ENCODE results near the gene FRMPD2.

Gene FRMPD2, protein sequence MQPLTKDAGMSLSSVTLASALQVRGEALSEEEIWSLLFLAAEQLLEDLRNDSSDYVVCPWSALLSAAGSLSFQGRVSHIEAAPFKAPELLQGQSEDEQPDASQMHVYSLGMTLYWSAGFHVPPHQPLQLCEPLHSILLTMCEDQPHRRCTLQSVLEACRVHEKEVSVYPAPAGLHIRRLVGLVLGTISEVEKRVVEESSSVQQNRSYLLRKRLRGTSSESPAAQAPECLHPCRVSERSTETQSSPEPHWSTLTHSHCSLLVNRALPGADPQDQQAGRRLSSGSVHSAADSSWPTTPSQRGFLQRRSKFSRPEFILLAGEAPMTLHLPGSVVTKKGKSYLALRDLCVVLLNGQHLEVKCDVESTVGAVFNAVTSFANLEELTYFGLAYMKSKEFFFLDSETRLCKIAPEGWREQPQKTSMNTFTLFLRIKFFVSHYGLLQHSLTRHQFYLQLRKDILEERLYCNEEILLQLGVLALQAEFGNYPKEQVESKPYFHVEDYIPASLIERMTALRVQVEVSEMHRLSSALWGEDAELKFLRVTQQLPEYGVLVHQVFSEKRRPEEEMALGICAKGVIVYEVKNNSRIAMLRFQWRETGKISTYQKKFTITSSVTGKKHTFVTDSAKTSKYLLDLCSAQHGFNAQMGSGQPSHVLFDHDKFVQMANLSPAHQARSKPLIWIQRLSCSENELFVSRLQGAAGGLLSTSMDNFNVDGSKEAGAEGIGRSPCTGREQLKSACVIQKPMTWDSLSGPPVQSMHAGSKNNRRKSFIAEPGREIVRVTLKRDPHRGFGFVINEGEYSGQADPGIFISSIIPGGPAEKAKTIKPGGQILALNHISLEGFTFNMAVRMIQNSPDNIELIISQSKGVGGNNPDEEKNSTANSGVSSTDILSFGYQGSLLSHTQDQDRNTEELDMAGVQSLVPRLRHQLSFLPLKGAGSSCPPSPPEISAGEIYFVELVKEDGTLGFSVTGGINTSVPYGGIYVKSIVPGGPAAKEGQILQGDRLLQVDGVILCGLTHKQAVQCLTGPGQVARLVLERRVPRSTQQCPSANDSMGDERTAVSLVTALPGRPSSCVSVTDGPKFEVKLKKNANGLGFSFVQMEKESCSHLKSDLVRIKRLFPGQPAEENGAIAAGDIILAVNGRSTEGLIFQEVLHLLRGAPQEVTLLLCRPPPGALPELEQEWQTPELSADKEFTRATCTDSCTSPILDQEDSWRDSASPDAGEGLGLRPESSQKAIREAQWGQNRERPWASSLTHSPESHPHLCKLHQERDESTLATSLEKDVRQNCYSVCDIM (N-terminal part only)

DNA sequence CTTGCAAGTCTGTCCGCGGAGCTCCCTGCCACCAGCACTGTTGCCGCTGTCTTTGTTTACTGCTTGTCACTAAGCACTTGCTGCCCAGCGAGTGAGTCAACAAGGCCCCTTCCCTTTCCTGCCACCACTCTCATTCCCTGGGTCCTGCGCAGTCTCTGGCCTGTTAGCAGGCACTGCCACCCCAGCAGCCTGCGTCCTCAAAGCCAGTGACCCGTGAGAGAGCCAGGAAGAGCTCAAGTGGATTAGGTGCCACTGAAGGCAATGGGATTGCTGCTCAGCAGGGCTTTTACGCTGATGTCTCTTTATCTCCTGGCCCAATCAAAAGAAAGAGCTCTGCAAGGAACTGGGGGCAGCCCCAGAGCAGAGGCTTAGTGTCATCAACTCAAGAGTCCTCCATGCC is at the start of gene FRMPD2:
Gene FRMPD2 (minus strand): TSS at position 61 of the 400 bp plus-strand sequence. CDS start 129 bp downstream, outside the sequence.
- DNase-seq (ENCODE audit: low read depth in 2 of 2) = no peak

DNA sequence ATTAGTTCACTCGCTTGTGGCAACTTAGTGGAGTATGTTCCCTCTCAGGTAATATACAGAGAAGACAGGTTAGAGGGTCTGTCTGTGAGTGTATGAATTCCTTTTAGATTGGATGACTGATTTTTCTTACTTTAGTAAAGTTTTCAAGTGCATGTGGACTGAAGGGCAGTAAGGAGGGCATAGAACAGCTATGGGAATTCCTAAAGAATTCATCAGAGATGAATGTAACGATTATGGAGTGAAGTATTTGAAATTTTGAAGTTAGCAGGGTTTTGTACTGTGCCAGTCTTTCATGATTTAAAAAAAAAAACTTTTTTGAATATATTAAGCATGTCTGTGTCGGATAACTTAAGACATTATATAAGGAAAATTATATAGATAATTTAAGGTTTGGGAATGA is 47.5 kb upstream of the FRMPD2 start:
- no peak for DNase-seq (ENCODE audit: low read depth in 2 of 2)

DNA sequence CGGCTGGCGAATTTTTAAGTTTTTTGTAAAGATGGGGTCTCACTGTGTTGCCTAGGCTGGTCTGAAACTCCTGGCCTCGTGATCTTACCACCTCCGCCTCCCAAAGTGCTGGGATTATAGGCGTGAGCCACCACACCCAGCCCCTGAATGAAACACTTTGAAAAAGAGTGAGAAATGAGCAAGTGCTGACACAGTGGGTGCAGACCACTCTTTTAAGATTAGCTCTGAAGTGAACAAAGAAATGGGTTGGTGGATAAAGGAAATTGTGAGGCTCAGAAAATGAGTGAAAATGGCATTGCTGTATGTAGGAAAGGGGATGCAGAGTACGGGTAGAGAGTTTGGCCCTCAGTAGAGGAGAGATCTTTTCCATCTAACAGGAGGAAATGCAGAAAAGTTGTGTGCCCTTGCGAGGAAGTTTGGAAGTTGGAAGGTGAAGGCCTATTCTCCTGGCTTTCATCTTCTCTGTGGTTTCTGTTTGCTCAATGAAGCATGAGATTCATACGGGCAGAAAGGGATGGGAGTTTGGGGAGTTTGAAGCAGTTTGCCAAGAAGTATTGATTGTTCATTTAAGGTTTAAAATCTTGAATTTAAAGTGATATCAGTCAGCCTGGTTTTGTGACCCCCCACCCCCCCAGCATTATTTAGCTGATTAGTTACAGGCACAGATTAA is 43.0 kb upstream of the FRMPD2 start:
- no peak for DNase-seq (ENCODE audit: low read depth in 2 of 2)

DNA sequence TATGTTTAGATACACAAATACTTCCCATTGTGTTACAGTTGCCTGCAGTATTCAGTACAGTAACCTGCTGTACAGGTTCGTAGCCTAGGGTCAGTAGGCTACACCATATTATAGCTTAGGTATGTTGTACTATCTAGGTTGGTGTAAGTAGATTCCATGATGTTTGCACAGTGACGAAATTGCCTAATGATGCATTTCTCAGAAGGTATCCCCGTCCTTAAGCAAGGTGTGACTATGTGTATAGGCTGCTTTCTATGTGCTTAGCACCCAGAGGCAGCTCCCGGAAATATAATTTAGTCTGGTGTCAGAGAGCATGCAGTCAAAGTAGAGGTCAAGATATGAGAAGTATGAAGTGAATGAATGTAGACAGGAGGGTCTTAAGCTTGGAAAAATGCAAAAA is 41.7 kb upstream of the FRMPD2 start:
- no peak for DNase-seq (ENCODE audit: low read depth in 2 of 2)

DNA sequence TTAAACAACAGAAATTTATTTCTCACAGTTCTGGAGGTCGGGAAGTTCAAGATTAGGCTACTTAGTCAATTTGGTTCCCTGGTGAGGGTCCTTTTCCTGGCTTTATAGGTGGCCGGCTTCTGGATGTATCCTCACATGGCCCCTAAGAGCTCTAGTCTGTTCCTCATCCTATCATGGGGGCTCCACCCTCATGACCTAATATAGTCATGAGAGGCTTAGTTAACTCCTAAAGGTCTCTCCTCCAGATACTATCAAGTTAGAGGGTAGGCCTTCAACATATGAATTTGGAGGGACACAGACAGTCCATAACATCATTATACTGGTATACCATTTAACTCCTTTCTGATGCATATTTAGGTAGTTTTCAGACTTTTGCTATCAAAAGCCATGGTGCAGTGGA is 39.6 kb upstream of the FRMPD2 start:
- no peak for DNase-seq (ENCODE audit: low read depth in 2 of 2)

DNA sequence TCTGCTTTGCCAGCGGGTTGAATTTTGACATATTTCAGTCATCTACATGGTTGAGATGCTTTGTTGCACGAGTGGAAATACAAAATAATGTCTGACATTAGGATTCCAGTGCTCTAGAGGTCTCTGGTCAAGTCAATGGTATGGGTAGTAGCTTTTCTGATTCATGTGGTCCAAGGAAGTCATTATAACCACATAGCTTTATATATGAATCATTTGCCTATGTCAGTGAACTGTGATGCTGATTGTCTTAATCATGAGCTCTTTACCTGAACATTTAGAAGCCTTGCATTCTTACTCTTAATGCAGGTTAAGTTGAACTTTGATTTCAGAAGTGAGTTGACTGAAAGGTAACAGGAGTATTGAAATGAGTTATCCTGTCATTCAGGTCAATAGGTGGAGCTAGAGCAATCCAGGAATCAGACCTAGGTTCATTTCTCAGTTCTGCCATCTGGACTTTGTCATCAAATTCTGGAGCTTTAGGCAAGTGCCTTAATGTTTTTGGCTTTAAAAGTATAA is 35.3 kb upstream of the FRMPD2 start:
- DNase-seq (ENCODE audit: low read depth in 2 of 2) = no peak

DNA sequence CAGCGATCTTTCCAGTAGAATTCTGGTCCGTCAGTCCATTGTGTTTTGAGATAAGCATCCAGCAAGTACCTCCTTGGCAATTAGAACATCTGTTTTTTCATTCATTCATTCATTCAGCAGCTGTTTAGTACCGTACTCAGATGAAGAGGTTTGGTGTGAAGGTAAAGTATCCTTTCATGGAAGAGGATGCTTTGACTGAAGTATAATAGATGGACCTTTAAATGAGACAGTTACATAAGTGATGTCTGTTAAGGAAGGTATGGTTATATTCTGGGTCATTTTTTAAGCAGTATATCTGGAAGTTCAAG is 33.2 kb upstream of the FRMPD2 start:
- no peak for DNase-seq (ENCODE audit: low read depth in 2 of 2)

DNA sequence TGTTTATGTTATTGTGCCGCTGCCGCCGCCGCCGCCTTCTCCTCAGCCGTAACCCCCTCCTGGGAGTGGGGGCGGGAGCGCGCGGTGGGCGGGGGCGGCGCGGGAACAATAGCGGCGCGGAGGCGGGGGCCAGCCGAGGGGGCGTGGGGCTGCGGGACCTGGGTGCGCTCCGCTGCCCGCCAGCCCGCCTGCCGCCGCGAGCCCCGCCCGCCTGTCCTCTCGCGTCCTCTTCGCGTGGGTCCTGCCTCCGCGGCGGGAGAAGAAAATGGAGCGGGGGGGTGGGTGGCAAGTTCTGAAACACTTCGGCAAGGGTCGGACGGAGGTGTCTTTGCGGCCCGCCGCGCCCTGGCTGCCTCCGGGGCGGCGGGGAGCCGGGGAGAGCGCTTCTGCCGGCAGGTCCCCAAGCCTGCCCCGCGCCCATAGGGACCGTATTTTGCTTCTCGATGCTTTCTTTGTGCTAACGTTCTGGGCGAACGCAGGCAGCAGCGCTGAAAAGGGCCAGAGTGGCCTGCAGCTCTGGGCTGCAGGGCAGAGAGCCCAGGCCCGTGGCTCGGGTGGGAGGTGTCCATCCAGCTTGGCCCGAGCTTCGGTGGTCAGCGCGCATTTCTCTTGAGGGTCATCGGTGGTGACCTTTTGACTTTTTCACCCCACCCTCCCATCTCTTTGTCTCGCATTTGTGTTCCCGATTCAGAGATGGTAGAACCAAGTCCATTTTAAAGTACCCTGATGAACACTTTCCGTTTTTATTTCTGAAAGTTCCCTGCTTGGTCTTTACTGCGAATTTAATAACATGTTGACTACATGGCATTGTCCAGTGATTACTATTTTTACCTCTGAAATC is 32.6 kb upstream of the FRMPD2 start:
- peak in 1 of 2 experiments; percentile 28 for DNase-seq (ENCODE audit: low read depth in 2 of 2)

DNA sequence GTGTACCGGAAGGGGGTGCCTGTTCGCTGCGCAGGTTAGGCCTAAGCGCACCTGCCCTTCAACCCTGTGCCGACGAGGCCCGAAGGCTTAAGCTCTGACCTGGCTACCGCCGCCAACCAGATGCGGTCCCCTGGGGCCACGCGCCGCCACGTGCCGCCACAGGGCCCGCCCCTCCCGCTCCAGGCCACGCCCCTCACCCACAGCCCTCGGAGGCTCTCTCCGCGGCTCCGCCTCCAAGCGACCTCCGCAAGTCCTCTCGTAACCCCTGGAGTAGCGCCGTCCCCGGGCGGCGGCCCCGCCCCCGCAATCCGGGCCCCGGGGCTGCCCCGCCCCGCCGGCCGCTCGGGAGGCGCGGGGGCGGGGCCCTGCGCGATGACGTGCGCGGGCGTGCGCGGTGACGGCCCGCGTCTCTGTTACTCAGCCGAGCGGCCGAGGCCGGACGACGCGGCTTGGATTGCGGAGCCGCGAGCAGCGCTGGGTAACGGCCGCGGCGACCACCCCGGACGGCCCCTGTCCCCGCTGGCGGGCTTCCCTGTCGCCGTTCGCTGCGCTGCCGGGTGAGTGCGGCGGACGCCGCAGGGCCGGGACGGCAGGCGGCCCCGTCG is 31.9 kb upstream of the FRMPD2 start, which contains the start of gene MAPK8:
Gene MAPK8 (plus strand): TSS at position 413 of the 605 bp plus-strand sequence. CDS start 94,984 bp downstream, outside the sequence.
- peak; percentile 81 to 85 for DNase-seq (ENCODE audit: low read depth in 2 of 2)

DNA sequence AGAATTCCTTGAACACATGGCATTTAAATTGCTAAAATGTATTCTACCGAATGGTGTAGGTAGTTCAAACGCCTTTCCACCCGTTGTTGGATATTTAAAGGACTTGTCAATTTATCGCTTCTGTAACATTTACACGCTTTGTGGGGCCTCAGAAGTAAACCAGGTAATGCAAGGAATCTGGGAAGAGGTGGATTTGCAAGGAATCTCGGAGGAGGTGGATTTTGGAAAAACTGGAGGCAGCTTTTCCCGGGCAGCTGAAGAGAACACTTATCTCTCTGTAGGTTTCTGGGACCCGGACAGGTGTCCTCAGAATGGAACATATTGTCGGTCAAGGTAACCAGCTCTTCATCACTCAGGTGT is 31.4 kb upstream of the FRMPD2 start:
- no peak for DNase-seq (ENCODE audit: low read depth in 2 of 2)

DNA sequence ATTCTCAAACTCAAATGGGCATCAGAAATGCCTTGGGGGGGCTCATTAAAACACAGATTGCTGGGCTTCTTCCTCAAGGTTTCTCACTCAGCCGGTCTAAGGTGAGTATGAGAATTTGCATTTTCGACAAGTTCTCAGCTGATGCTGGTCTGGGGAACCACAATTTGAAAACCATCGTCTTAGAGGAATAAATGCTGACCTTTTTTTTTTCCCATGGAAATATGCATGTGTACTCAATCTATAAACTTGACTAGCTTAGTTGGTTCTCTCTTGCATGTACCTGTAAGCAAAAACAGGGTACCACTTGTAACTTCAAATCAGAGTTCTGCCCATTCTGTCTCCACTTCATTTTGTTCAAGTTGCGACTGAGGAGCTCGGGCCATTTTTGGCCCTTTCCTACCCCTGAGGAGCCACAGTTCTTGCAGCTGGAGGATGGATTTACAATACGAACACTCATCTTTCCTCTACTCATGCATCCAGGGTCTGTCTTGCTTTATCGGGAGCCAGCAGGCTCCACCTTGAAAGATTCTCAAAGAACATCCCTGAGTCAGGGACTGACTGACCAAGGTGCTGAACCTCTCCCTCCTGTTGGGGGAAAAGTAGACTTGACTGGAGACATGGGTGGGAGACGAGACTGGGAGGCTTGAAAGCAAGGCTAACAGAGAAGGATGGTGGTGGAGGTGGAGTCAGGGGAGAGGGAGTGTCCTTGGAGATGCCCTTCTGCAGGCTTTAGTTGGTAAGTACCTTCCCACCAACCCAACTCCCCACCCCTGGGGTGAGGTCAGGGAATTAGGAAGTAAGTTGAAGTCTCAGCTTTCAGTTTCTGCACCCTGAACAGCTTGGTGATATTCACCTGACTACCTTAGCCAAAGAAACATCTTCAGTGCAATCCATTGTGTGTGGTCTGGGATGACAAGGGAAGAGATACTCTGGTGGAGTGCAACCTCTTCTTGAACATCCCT is 28.3 kb upstream of the FRMPD2 start:
- DNase-seq (ENCODE audit: low read depth in 2 of 2) = no peak

DNA sequence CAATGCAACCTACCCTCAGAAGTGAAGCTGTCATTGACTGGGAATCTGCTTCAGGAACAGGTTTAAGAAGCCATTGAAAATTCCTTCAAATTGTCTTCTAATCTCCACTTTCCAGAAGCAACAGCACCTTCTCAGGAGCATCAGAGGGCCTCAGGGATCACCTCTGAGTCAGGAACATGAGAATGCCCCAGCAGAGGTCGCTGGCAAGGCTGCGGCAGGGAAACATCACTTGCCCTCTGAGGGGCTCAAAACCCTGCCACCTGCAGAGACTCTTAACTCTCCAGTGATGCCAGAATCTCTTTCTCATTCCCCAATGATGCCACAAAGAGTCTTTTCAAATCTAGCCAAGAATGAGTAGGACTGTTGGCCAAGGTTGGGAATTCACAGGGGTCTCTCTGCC is 26.1 kb upstream of the FRMPD2 start:
- no peak for DNase-seq (ENCODE audit: low read depth in 2 of 2)

DNA sequence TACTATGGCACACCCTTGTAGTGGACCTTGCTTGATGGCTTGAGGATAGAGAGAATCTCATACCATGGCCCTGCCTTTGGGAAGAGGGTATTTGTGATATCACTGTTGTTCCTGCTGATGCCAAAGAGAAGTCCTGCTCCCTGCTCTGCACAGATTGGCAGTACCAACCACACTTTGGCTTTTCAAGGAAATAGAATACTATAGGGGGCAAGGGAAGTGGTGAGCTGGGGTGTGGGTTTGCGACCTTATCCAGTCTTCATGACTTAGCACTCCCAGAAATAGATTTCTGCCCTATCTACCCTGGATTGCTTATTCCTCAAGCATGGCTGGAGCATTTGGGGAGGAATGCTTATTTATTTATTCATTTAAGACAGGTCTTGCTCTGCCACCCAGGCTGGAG is 25.2 kb upstream of the FRMPD2 start:
- DNase-seq (ENCODE audit: low read depth in 2 of 2) = no peak

DNA sequence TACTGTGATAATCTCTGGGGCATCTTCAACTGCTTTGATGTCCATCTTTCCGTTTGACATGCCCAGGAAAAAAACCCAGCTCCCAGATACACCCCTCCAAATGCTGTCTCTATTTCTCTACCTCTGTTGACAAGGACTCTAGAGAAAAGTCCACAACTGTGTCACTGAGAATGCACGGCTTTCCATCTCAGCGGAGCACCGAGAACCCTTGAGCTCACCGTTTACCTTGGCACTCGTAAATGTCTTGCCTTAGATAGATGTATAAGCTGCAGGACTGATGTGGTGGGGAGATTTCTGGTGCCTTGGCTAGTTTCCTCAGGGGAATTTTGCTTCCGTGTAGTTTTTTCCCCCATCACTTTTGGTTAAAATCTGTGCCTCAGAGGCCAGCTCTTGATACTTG is 24.6 kb upstream of the FRMPD2 start:
- DNase-seq (ENCODE audit: low read depth in 2 of 2) = no peak

DNA sequence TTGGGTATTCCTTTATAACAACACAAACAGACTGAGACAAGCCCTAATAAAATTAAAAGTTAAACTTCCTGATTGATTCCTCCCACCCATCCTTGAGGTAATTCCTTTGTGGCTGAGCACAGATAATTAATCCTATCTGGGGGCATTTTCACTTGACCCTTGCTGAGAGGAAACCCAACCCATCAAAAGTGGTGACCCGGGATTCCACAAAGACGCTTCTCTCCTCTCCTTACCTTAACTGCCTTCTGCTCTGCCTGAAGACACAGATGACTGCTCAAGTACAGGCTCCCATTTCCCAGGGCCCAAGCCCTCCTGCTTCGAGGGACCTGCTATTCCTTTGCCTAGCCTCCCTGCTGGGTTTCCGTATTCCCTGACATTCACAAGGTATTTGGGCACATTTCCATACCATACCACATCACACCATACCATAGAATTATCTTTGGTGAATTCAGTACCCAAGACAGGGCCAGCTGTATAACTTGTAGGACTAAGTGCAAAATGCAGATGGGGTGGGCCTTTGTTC is 22.1 kb upstream of the FRMPD2 start:
- DNase-seq (ENCODE audit: low read depth in 2 of 2) = no peak

DNA sequence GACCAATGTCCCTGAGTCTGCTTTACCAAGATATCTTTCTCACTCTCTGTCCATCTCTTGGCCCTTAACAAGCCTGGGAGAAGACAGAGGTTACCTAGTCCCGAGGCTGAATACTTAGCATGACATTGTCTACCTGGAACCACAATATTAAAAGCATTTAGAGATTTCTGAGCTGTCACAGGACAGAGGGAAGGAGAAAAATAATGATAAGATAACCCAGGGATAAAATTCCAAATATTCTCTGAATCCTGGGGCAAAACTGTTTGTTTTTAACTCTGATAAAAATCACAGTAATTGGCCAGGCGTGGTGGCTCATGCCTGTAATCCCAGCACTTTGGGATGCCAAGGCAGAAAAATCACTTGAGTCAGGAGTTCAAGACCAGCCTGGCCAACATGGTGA is 19.9 kb upstream of the FRMPD2 start:
- DNase-seq (ENCODE audit: low read depth in 2 of 2) = no peak

DNA sequence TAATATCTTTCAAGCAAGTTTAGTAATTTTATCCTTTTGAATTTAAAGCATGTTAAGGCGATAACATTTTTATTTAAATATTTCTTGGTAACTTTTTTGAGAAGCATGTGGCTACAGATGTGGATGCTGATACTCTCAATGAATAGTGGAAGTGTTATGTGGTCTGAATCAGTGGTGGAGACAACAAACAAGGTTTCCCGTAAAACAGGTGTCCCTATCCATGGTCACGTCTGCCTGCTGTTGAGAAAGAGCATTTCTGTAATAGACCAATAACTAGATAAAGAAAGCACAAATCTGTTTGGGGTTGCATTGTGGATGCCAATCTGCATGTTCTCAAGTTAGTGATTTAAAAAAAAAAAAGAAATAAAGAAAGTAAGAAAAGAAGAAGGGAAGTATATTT is 18.1 kb upstream of the FRMPD2 start:
- no peak for DNase-seq (ENCODE audit: low read depth in 2 of 2)

DNA sequence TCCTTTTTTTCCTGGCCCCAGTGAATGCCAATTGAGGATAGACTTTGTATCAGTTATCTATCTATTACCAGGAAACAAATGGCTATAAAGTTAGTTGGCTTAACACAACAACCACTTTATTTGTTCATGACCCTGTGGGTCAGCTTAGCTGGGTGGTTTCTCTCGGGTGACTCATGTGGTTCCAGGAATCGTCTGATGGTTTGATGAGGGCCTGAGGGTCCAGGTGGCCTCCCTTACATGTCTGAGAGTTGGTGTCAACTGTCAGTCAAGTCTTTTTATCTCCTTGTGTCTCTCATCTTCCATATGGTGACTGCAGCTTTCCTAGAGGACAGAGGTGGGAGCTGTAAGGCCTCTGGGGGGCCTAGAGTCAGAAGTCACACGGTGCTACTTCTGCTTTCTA is 16.7 kb upstream of the FRMPD2 start:
- no peak for DNase-seq (ENCODE audit: low read depth in 2 of 2)

DNA sequence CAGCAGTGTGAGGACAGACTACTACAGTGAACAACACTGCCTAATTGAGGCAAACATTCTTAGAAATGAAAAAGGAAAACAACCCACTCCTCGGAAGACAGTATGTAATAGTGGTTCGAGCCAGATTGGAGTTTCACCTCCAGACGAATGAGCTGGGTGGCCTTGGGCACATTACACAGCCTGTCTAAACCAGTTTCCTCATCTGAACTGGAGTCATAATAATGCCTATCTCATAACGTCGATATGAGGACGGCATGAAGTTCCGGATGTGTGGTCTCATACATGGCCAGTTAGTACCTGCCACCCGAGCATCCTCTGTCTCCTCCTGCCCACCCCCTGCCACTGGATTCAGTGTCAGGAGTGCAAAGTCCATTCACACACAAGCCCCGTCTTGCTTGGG is 15.8 kb upstream of the FRMPD2 start:
- no peak for DNase-seq (ENCODE audit: low read depth in 2 of 2)

Measured in stimulated activated CD4-positive, alpha-beta T cell treated with anti-CD3 and anti-CD28 coated beads, Interleukin-12 subunit alpha, Interleukin-12 subunit beta, amount 100 ng/mL, for 24 hours (primary cell).